Heart right ventricle (tissue), 16 donors: Measurements from ENCODE around the gene CDC25B. TPM values are rescaled to one million over a fixed set of nuclear protein-coding genes. Genes with fewer than 3 reads are reported as not detected.

ENCODE experiments used
- ATAC-seq, 8 donors: fragments of 200-7000 bp; cut with Tn5 transposase; one replicate each; pipeline ENCODE4 v1.9.1; 2020; ENCODE audit warnings: mild to moderate bottlenecking in 8 of 8, moderate library complexity in 8 of 8, moderate number of reproducible peaks in 1 of 8
- DNase-seq, 2 donors: peaks; one replicate each; pipeline ENCODE4 v3.0.0-alpha.2; 2020
- H3K27ac ChIP-seq, 10 donors: fragments of 200-600 bp; sonication (generic) in 2 of 10; one replicate each; pipeline versions ENCODE4 v1.5.0 to v1.8.0; 2020 to 2022; ENCODE audit warnings: mild to moderate bottlenecking in 3 of 10
- H3K27me3 ChIP-seq, 7 donors: fragments of 200-600 bp; one replicate each; pipeline ENCODE4 v1.8.0; 2021 to 2022; ENCODE audit warnings: mild to moderate bottlenecking in 2 of 7
- H3K36me3 ChIP-seq, 9 donors: fragments of 200-600 bp; sonication (generic) in 1 of 9; one replicate each; pipeline versions ENCODE4 v1.5.0 to v1.8.0; 2020 to 2022; ENCODE audit warnings: mild to moderate bottlenecking in 2 of 9
- H3K4me1 ChIP-seq, 9 donors: fragments of 200-600 bp; sonication (generic) in 1 of 9; one replicate each; pipeline versions ENCODE4 v1.5.0 to v1.8.0; 2020 to 2022; ENCODE audit warnings: mild to moderate bottlenecking in 4 of 9
- H3K4me3 ChIP-seq, 10 donors: fragments of 200-600 bp; sonication (generic) in 2 of 10; one replicate each; pipeline versions ENCODE4 v1.5.0 to v1.8.0; 2020 to 2022; ENCODE audit warnings: mild to moderate bottlenecking in 7 of 10, moderate library complexity in 2 of 10
- H3K9me3 ChIP-seq, 11 donors: fragments of 200-600 bp in 10 of 11; sonication (generic) in 2 of 11; one replicate each; pipeline versions ENCODE4 v1.5.0 to v1.8.0; 2013 to 2022; ENCODE audit warnings: mild to moderate bottlenecking in 2 of 11, control low read depth in 1 of 11, moderate library complexity in 1 of 11
- WGBS, 2 donors: extraction: QIAGEN DNeasy Blood & Tissue Kit; methylation state at CpG; one replicate each; pipeline ENCODE4 v1.1.7; 2013; ENCODE audit warnings: inconsistent platforms in 1 of 2; 5-methylcytosine and 5-hydroxymethylcytosine counted together
- intact Hi-C, 10 donors: fragments of 100-400 bp; cut with DNase I; formaldehyde crosslinking; loops; one replicate each; pipeline versions ENCODE4 v1.11.1 to v1.14.2; 2022
- polyA plus RNA-seq, 2 donors: library from polyadenylated mRNA; stranded (reverse); fragments of 200-250 nt; gene quantifications; one replicate each; pipeline ENCODE4 v1.2.3, GENCODE V29; 2013
- total RNA-seq, 10 donors: library from RNA; stranded (reverse); fragmentation: NEBNext Ultra II Directional in 3 of 10; extraction: Animal tissue kit (Norgen Biotek cat#: 25700) in 3 of 10; gene quantifications; one replicate each; pipeline versions ENCODE4 v1.2.1 to v1.2.4, GENCODE V29; 2021 to 2023
- TF ChIP-seq, protein P1 (sequence below), 9 donors: fragments of 200-600 bp; sonication (generic) in 2 of 9; IDR thresholded peaks; one replicate each; pipeline versions ENCODE4 v1.5.0 to v1.8.0; 2021 to 2022; ENCODE audit warnings: antibody characterized with exemption in 9 of 9, mild to moderate bottlenecking in 5 of 9, moderate library complexity in 1 of 9
- donor health status: Arrhythmogenic right ventricular cardiomyopathy.
- donor health status: ischemic (EF 13 %, LVEDD 7.1; RV severe dilation, severe dysfunction).
- donor health status: healthy with polysubstance abuse.
- donor health status: DM: no; HTN: yes; CAD: no.
- donor health status: DM: no; HTN: no; CAD: no.
- donor health status: ischemic (EF 25% LVEDD 6.9; RV normal size, moderate dysfunction).
- donor health status: ischemic (EF 25% LVEDD 5.7; RV mildly dilated, moderate dysfunction).
- donor health status: healthy.
- donor health status: DM: yes; HTN: yes; CAD: no.
- donor health status: Ischemic cardiomyopathy.
- donor health status: ischemic (EF 35%, LVEDD 5.7; RV mildly dilated, moderate dysfunction).
- donor health status: nonischemic (EF 11% LVEDD 7.7; RV severe dilation, severe dysfunction).
- donor health status: DM: yes; HTN: yes; CAD: no.
- donor health status: PGD.
- donor health status: ischemic (EF 29% LVEDD 5.4; RV normal size, mild dysfunction).
- donor health status: nonischemic (EF 23%, LVEDD 6.1; RV moderate dilation, normal function).

Gene CDC25B
- total and polyA plus RNA-seq, 12 donors: 2.8 to 17.3 (median 5.5) TPM

DNA sequence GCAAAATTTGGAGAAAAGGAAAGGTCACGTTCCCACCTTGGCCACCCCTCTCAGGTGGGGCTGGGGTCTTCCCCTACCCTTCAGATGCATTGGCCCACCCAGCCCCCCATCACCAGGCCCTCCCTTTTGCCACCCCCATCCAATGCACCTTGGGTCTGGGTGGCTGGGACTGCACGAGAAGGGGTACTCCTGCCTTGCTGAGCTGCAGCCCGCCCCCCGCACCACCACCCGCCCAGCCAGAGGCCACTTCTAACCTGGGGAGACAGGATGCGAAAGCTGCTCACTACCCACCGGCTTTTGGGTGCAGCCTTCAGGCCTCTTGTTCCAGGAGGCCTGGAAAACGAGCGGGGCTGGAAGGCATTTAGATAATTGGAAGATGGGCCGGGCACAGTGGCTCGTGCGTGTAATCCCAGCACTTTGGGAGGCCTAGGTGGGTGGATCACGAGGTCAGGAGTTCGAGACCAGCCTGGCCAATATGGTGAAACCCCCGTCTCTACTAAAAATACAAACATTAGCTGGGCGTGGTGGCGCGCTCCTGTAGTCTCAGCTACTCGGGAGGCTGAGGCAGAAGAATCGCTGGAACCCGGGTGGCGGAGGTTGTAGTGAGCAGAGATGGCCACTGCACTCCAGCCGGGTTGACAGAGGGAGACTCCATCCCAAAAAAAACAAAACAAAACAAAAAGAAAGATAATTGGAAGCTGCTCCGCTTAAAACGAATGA lies 1.2 kb upstream of the CDC25B start:
- 87% methylated on average over 25 of the region's 25 CpGs for WGBS, 2 donors

DNA sequence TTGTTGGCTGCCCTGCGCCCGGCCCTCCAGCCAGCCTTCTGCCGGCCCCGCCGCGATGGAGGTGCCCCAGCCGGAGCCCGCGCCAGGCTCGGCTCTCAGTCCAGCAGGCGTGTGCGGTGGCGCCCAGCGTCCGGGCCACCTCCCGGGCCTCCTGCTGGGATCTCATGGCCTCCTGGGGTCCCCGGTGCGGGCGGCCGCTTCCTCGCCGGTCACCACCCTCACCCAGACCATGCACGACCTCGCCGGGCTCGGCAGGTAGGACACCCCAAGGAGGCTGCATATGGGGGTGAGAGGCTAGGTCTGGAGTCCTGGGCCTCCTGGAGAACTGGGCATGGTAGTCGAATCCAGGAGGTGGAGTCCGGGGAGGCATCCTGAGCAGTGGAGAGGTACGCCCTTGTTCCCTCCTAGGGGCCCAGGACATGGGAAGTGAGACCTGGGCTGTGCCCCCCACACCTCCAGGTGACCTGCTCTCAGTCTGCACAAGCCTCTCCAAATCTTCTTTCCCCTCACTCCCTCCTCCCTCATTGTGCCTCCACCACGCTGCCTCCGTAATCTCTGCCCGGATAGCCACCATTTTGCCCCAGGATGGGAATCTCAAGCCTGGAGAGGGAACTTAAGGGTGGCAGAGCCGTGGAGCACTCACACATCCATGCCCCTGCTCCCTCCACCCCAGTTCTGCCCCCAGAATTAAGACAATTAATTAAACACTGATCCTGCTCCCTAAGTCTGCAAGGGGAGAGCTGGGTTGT lies 541 bp downstream of the CDC25B start:
- TF ChIP-seq, protein P1, sequence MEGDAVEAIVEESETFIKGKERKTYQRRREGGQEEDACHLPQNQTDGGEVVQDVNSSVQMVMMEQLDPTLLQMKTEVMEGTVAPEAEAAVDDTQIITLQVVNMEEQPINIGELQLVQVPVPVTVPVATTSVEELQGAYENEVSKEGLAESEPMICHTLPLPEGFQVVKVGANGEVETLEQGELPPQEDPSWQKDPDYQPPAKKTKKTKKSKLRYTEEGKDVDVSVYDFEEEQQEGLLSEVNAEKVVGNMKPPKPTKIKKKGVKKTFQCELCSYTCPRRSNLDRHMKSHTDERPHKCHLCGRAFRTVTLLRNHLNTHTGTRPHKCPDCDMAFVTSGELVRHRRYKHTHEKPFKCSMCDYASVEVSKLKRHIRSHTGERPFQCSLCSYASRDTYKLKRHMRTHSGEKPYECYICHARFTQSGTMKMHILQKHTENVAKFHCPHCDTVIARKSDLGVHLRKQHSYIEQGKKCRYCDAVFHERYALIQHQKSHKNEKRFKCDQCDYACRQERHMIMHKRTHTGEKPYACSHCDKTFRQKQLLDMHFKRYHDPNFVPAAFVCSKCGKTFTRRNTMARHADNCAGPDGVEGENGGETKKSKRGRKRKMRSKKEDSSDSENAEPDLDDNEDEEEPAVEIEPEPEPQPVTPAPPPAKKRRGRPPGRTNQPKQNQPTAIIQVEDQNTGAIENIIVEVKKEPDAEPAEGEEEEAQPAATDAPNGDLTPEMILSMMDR (IDR thresholded peaks at IDR 0.05): no peak
- Histone ChIP-seq H3K9me3 (no peaks in the 10 kb centered on the region), H3K4me3 (peak overlapping the region; percentile 47 to 92 (median 70)), H3K27ac (peak overlapping the region in 8 of 10 donors; percentile 40 to 98 (median 95)), H3K27me3 (no peaks in the 10 kb centered on the region), H3K4me1 (peaks cover 0 to 54% (median 20%) of the 10 kb centered on the region in 9 donors), H3K36me3 (peaks cover 0 to 36% (median 0%) of the 10 kb centered on the region in 9 donors)
- ATAC-seq (peak in 1 of 8 donors; percentile 48), DNase-seq (no peak)
- WGBS, 2 donors: 17 to 19% methylated on average over 26 to 33 of the region's 33 CpGs
- intact Hi-C loops: no loop called here

More for the DNA sequence above, 1.2 kb upstream of the CDC25B start:
- intact Hi-C loops: loop anchor here in 2 of 10 donors (2.0 kb wide), 2 partner anchors 16 to 22 kb away; no protein-coding TSS in a partner anchor
- H3K27me3 ChIP-seq: no peaks in the 10 kb centered on the region
- no peaks in the 10 kb centered on the region for H3K9me3 ChIP-seq
- H3K4me3 ChIP-seq: peak overlapping the region; percentile 47 to 92 (median 70)
- peaks cover 0 to 18% (median 0%) of the 10 kb centered on the region in 9 donors for H3K36me3 ChIP-seq
- H3K27ac ChIP-seq: peak overlapping the region; percentile 89 to 98 (median 96)
- no peak for DNase-seq
- peaks cover 0 to 49% (median 20%) of the 10 kb centered on the region in 9 donors for H3K4me1 ChIP-seq
- TF ChIP-seq, protein P1 (IDR thresholded peaks at IDR 0.05): no peak
- peak in 1 of 8 donors; percentile 0 for ATAC-seq

GRCh38 chr20:3797226-3797545 lies 1.1 kb downstream of the CDC25B start:
- DNase-seq: no peak
- peaks cover 0 to 54% (median 20%) of the 10 kb centered on the region in 9 donors for H3K4me1 ChIP-seq

More at GRCh38 chr20:3797226-3797545, 1.1 kb downstream of the CDC25B start:
- WGBS, 2 donors: 92 to 94% methylated on average over 5 of the region's 5 CpGs
- Histone ChIP-seq H3K36me3 (peaks cover 0 to 42% (median 4%) of the 10 kb centered on the region in 9 donors), H3K27me3 (no peaks in the 10 kb centered on the region), H3K4me3 (peak overlapping the region in 4 of 10 donors; percentile 62 to 92 (median 74)), H3K27ac (peak overlapping the region in 1 of 10 donors; percentile 97), H3K9me3 (no peaks in the 10 kb centered on the region)
- intact Hi-C loops: no loop called here
- ATAC-seq: no peak
- TF ChIP-seq, protein P1 (IDR thresholded peaks at IDR 0.05): no peak
